Measurements from ENCODE around the gene SRSF12.

SRSF12 gene

GRCh38 chr6:89081423-89082322 lies 36.2 kb downstream of the SRSF12 start:
- DNase-seq (ENCODE audit: insufficient read length, low spot score) (peak; percentile 74), FAIRE-seq (no peak)
- TF ChIP-seq, protein P1, sequence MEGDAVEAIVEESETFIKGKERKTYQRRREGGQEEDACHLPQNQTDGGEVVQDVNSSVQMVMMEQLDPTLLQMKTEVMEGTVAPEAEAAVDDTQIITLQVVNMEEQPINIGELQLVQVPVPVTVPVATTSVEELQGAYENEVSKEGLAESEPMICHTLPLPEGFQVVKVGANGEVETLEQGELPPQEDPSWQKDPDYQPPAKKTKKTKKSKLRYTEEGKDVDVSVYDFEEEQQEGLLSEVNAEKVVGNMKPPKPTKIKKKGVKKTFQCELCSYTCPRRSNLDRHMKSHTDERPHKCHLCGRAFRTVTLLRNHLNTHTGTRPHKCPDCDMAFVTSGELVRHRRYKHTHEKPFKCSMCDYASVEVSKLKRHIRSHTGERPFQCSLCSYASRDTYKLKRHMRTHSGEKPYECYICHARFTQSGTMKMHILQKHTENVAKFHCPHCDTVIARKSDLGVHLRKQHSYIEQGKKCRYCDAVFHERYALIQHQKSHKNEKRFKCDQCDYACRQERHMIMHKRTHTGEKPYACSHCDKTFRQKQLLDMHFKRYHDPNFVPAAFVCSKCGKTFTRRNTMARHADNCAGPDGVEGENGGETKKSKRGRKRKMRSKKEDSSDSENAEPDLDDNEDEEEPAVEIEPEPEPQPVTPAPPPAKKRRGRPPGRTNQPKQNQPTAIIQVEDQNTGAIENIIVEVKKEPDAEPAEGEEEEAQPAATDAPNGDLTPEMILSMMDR (IDR thresholded peaks at IDR 0.05; ENCODE audit: insufficient read depth, missing control alignments): no peak

GRCh38 chr6:89081129-89081422 lies 36.8 kb downstream of the SRSF12 start:
- DNase-seq (ENCODE audit: insufficient read length, low spot score) (no peak), FAIRE-seq (no peak)
- TF ChIP-seq, protein P1 (IDR thresholded peaks at IDR 0.05; ENCODE audit: insufficient read depth, missing control alignments): no peak

- no peak for FAIRE-seq
- TF ChIP-seq, protein P1 (IDR thresholded peaks at IDR 0.05; ENCODE audit: insufficient read depth, missing control alignments): no peak
- peak; percentile 71 for DNase-seq (ENCODE audit: insufficient read length, low spot score)
Observed at GRCh38 chr6:89080281-89081128, 37.4 kb downstream of the SRSF12 start, which contains the start of gene PNRC1. PNRC1 (plus strand) TSS chr6:89080751; CDS start chr6:89080895, 144 bp downstream.

DNA sequence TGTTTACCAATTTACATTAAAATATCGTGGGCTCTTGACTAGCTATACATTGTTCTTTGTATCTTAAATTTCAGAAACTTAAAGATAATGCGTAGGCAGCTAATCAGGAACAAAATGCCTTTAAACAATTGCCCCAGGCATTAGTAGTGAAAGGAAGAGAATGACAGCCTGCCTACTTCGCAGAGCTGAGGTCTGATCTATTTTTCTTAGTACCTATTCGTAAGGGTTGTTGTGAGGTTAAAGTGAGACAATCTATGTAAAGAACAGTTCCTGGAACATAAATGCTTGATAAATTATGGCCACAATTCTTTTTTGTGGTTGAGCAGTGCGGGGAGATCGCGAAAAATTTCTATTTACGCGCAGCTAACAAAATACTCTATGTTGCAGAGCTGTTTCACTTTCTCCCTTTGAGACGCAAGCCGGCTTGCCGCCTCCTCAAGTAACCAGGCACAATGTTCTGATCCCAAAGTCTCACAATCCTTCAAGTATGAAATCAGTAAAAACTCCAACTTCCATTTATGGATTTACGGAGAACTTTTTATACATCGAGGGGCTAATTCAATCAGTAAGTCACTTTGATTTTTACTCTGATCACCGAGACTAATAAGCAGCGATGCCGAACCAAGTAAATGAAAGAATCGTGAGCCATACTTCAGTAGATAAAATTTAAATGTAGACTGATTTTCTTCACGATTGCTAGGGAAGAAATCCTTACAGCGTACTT lies 38.2 kb downstream of the SRSF12 start:
- FAIRE-seq (no peak), DNase-seq (ENCODE audit: insufficient read length, low spot score) (no peak)
- TF ChIP-seq, protein P1 (IDR thresholded peaks at IDR 0.05; ENCODE audit: insufficient read depth, missing control alignments): no peak

GRCh38 chr6:89073840-89074239 lies 44.0 kb downstream of the SRSF12 start:
- no peak for DNase-seq (ENCODE audit: insufficient read length, low spot score)
- TF ChIP-seq, protein P1 (IDR thresholded peaks at IDR 0.05; ENCODE audit: insufficient read depth, missing control alignments): no peak
- FAIRE-seq: no peak

GRCh38 chr6:89073014-89073620 lies 44.8 kb downstream of the SRSF12 start:
- no peak for FAIRE-seq
- no peak for DNase-seq (ENCODE audit: insufficient read length, low spot score)
- TF ChIP-seq, protein P1 (IDR thresholded peaks at IDR 0.05; ENCODE audit: insufficient read depth, missing control alignments): no peak

Measured in D721Med (cell line).